Measurements from ENCODE around the gene SPINK1. TPM values are rescaled to one million over a fixed set of nuclear protein-coding genes. Genes with fewer than 3 reads are reported as not detected.

Gene SPINK1
- total RNA-seq = not detected in 2 replicates

GRCh38 chr5:147831465-147831864, at the start of gene SPINK1:
TSS of gene SPINK1 (minus strand) at chr5:147831671. CDS start at chr5:147831577, 94 bp downstream.

GRCh38 chr5:147878066-147878759, 46.7 kb upstream of the SPINK1 start, which contains the start of gene SCGB3A2:
TSS of gene SCGB3A2 (plus strand) at chr5:147878711. CDS start at chr5:147878804, 93 bp downstream.

GRCh38 chr5:147782110-147783028, 49.1 kb downstream of the SPINK1 start, which contains the start of gene JAKMIP2:
TSS of gene JAKMIP2 (minus strand) at chr5:147782728. CDS start at chr5:147671806, 110,922 bp downstream.

Other genes with a start within 250 kb of the SPINK1 start
- 0.94 and 1.3 TPM in 2 replicates for gene JAKMIP2, start 48.9 kb downstream of the SPINK1 start, total RNA-seq
- gene SCGB3A2, start 47.0 kb upstream of the SPINK1 start, total RNA-seq = not detected in 2 replicates
- 0.95 TPM in 1 of 2 replicates, not detected in the other for gene C5orf46, start 74.9 kb upstream of the SPINK1 start, total RNA-seq
- gene SPINK5, start 232.3 kb upstream of the SPINK1 start, total RNA-seq = under 0.01 and 0.09 TPM in 2 replicates